OCI-LY1 (cell line): ENCODE results near the gene CARS1.

Experiments
- H2AFZ ChIP-seq: fragments of 200-600 bp; sonication (generic), shearing (Covaris generic); 2 replicates; pipeline ENCODE4 v1.6.0; 2014; ENCODE audit warnings: antibody characterized with exemption, mild to moderate bottlenecking, low read length
- H3F3A ChIP-seq: fragments of 200-600 bp; sonication (generic), shearing (Covaris generic); 2 replicates; pipeline ENCODE4 v1.6.0; 2014; ENCODE audit warnings: mild to moderate bottlenecking, antibody characterized with exemption, low read length, moderate library complexity; ENCODE audit not compliant: insufficient read depth
- H3K27ac ChIP-seq: fragments of 200-600 bp; sonication (generic); 2 replicates; pipeline ENCODE4 v1.5.1; 2014; ENCODE audit warnings: low read length, mixed run types, mild to moderate bottlenecking, low read depth; ENCODE audit not compliant: poor library complexity, severe bottlenecking
- H3K27me3 ChIP-seq: fragments of 200-600 bp; sonication (generic); 2 replicates; pipeline ENCODE4 v1.6.0; 2014; ENCODE audit warnings: antibody characterized with exemption, mild to moderate bottlenecking, low read length, moderate library complexity; ENCODE audit not compliant: insufficient read depth
- H3K36me3 ChIP-seq: fragments of 200-600 bp; sonication (generic); 2 replicates; pipeline ENCODE4 v1.6.1; 2014; ENCODE audit warnings: mild to moderate bottlenecking, antibody characterized with exemption, low read length, moderate library complexity, mixed read lengths; ENCODE audit not compliant: insufficient read depth
- H3K4me1 ChIP-seq: fragments of 200-600 bp; sonication (generic); 2 replicates; pipeline ENCODE4 v1.5.1; 2014; ENCODE audit warnings: mild to moderate bottlenecking, low read length, moderate library complexity; ENCODE audit not compliant: insufficient read depth, severe bottlenecking
- H3K4me2 ChIP-seq: fragments of 200-600 bp; sonication (generic), shearing (Covaris generic); 2 replicates; pipeline ENCODE4 v1.6.1; 2014; ENCODE audit warnings: low read length
- H3K4me3 ChIP-seq: fragments of 200-600 bp; sonication (generic); 2 replicates; pipeline ENCODE4 v1.5.1; 2014; ENCODE audit warnings: low read length, low read depth, mild to moderate bottlenecking, mixed read lengths; ENCODE audit not compliant: poor library complexity, severe bottlenecking
- H3K79me2 ChIP-seq: fragments of 200-600 bp; shearing (Covaris generic); 2 replicates; pipeline ENCODE4 v1.6.1; 2016; ENCODE audit warnings: mixed run types, low read length, mixed read lengths; ENCODE audit not compliant: insufficient read depth
- H3K9ac ChIP-seq: fragments of 200-600 bp; sonication (generic), shearing (Covaris generic); 2 replicates; pipeline ENCODE4 v1.6.1; 2014; ENCODE audit warnings: mild to moderate bottlenecking, low read length, mixed read lengths
- H3K9me2 ChIP-seq: fragments of 200-600 bp; sonication (generic), shearing (Covaris generic); 2 replicates; pipeline ENCODE4 v1.6.1; 2014; ENCODE audit warnings: low read depth, mild to moderate bottlenecking, low read length, mixed read lengths
- H3K9me3 ChIP-seq: fragments of 200-600 bp; shearing (Covaris generic); 2 replicates; pipeline ENCODE4 v1.6.1; 2014; ENCODE audit warnings: low read length, mixed read lengths
- H4K20me1 ChIP-seq: fragments of 200-600 bp; sonication (generic), shearing (Covaris generic); 2 replicates; pipeline ENCODE4 v1.6.0; 2016; ENCODE audit warnings: mild to moderate bottlenecking, low read length; ENCODE audit not compliant: insufficient read depth
- CTCF ChIP-seq: fragments of 200-600 bp; sonication (generic), shearing (Covaris generic); IDR thresholded peaks from 2 replicates; pipeline ENCODE4 v1.5.1; 2017; ENCODE audit warnings: mild to moderate bottlenecking, antibody characterized with exemption, low read length, moderate library complexity, mixed read lengths
- EZH2 ChIP-seq: fragments of 200-600 bp; sonication (generic), shearing (Covaris generic); IDR thresholded peaks from 2 replicates; pipeline ENCODE4 v1.8.0; 2017; ENCODE audit warnings: borderline replicate concordance, mixed run types, mild to moderate bottlenecking, antibody characterized with exemption, low read length, moderate library complexity, mixed read lengths

CARS1 gene

GRCh38 chr11:3003396-3004231, 53.6 kb downstream of the CARS1 start:
- no peaks in the 10 kb centered on the region for H3K9me3 ChIP-seq
- H3K4me2 ChIP-seq: no peak overlapping the region
- no peak overlapping the region for H3K27ac ChIP-seq

GRCh38 chr11:3002871-3003270, 54.4 kb downstream of the CARS1 start:
- Histone ChIP-seq H3K9me3 (no peaks in the 10 kb centered on the region), H3K4me1 (no peaks in the 10 kb centered on the region), H3K27ac (no peak overlapping the region), H3K79me2 (no peaks in the 10 kb centered on the region), H3K36me3 (peaks cover 23% of the 10 kb centered on the region; the same call in 1 of the 2 replicates), H3K4me3 (no peak overlapping the region), H4K20me1 (no peaks in the 10 kb centered on the region), H3K9me2 (no peaks in the 10 kb centered on the region), H2AFZ (no peak overlapping the region), H3K4me2 (no peak overlapping the region), H3K9ac (no peak overlapping the region), H3K27me3 (no peaks in the 10 kb centered on the region), H3F3A (no peaks in the 10 kb centered on the region)
- no peak for TF ChIP-seq CTCF
- no peak for TF ChIP-seq EZH2

More at GRCh38 chr11:3003396-3004231, 53.6 kb downstream of the CARS1 start:
- no peaks in the 10 kb centered on the region for H3F3A ChIP-seq
- TF ChIP-seq CTCF: no peak
- no peak for TF ChIP-seq EZH2
- no peak overlapping the region for H3K4me3 ChIP-seq
- H3K27me3 ChIP-seq: no peaks in the 10 kb centered on the region
- H3K4me1 ChIP-seq: no peaks in the 10 kb centered on the region
- no peak overlapping the region for H3K9ac ChIP-seq
- H3K36me3 ChIP-seq: peaks cover 24% of the 10 kb centered on the region; the same call in 1 of the 2 replicates
- H4K20me1 ChIP-seq: no peaks in the 10 kb centered on the region
- no peak overlapping the region for H2AFZ ChIP-seq
- H3K79me2 ChIP-seq: no peaks in the 10 kb centered on the region
- no peaks in the 10 kb centered on the region for H3K9me2 ChIP-seq

GRCh38 chr11:3002351-3002861, 54.8 kb downstream of the CARS1 start:
- Histone ChIP-seq H3K27ac (no peak overlapping the region), H3K4me1 (no peaks in the 10 kb centered on the region), H2AFZ (no peak overlapping the region), H3K4me2 (no peak overlapping the region), H3F3A (no peaks in the 10 kb centered on the region), H3K9me2 (no peaks in the 10 kb centered on the region), H3K9me3 (no peaks in the 10 kb centered on the region), H3K4me3 (no peak overlapping the region), H3K79me2 (no peaks in the 10 kb centered on the region), H3K9ac (no peak overlapping the region), H3K27me3 (no peaks in the 10 kb centered on the region), H3K36me3 (peaks cover 19% of the 10 kb centered on the region; the same call in 1 of the 2 replicates), H4K20me1 (no peaks in the 10 kb centered on the region)
- TF ChIP-seq CTCF (no peak), EZH2 (no peak)
